ENCODE data around the gene SPATA31C2.

GRCh38 chr9:88106492-88106891 lies 31.8 kb downstream of the SPATA31C2 start:
- TF ChIP-seq CTCF (IDR thresholded peaks at IDR 0.05; ENCODE audit: low read depth, low read length), result peak; percentile 29
- TF ChIP-seq POLR2A (IDR thresholded peaks at IDR 0.05; ENCODE audit: extremely low read depth, insufficient read length), result no peak
- TF ChIP-seq MAX (IDR thresholded peaks at IDR 0.05; ENCODE audit: low read depth, low read length), result peak; percentile 88
- TF ChIP-seq MYC (IDR thresholded peaks at IDR 0.05; ENCODE audit: low read depth, low read length), result peak; percentile 74; the same call in 1 of the 2 replicates
